H9 (cell line): ENCODE results near the gene PAQR5. TPM values are rescaled to one million over a fixed set of nuclear protein-coding genes. Genes with fewer than 3 reads are reported as not detected.

Experiments
- DNase-seq: peaks from one replicate; pipeline ENCODE4 v3.0.0-alpha.2; 2017
- H2AFZ ChIP-seq: one replicate; pipeline ENCODE4 v1.6.1; 2013; ENCODE audit warnings: mild to moderate bottlenecking, low read length, control low read depth, moderate library complexity
- H2AK5ac ChIP-seq: 2 replicates; pipeline ENCODE4 v1.6.1; 2013; ENCODE audit warnings: low read length, control low read depth, mixed read lengths; ENCODE audit not compliant: insufficient read length
- H2BK120ac ChIP-seq: one replicate; pipeline ENCODE4 v1.6.1; 2013; ENCODE audit warnings: low read depth, mild to moderate bottlenecking, low read length, control low read depth, inconsistent platforms; ENCODE audit not compliant: poor library complexity, severe bottlenecking
- H2BK12ac ChIP-seq: 2 replicates; pipeline ENCODE4 v1.6.1; 2013; ENCODE audit warnings: low read length, control low read depth, mixed read lengths, low read depth; ENCODE audit not compliant: insufficient read length
- H2BK15ac ChIP-seq: 2 replicates; pipeline ENCODE4 v1.6.1; 2013; ENCODE audit warnings: low read depth, low read length, control low read depth
- H2BK20ac ChIP-seq: one replicate; pipeline ENCODE4 v1.6.1; 2013; ENCODE audit warnings: low read depth, mild to moderate bottlenecking, low read length, control low read depth, inconsistent platforms; ENCODE audit not compliant: poor library complexity, severe bottlenecking
- H2BK5ac ChIP-seq: 2 replicates; pipeline ENCODE4 v1.6.1; 2013; ENCODE audit warnings: low read length, control low read depth, mixed read lengths; ENCODE audit not compliant: insufficient read length
- H3K14ac ChIP-seq: 2 replicates; pipeline ENCODE4 v1.6.1; 2013; ENCODE audit warnings: low read length, control low read depth; ENCODE audit not compliant: insufficient read depth
- H3K18ac ChIP-seq: 2 replicates; pipeline ENCODE4 v1.6.1; 2013; ENCODE audit warnings: low read depth, mild to moderate bottlenecking, mixed read lengths, low read length, control low read depth; ENCODE audit not compliant: insufficient read length
- H3K23ac ChIP-seq: 2 replicates; pipeline ENCODE4 v1.6.1; 2013; ENCODE audit warnings: low read length, control low read depth, mixed read lengths, low read depth; ENCODE audit not compliant: insufficient read length
- H3K23me2 ChIP-seq: 2 replicates; pipeline ENCODE4 v1.6.1; 2013; ENCODE audit warnings: low read depth, mild to moderate bottlenecking, mixed read lengths, low read length, control low read depth; ENCODE audit not compliant: insufficient read length, poor library complexity, severe bottlenecking
- H3K27ac ChIP-seq: 2 replicates; pipeline ENCODE4 v1.5.1; 2013; ENCODE audit warnings: low read length, control low read depth, mixed read lengths, low read depth; ENCODE audit not compliant: insufficient read length
- H3K27me3 ChIP-seq: 2 replicates; pipeline ENCODE4 v1.6.1; 2013; ENCODE audit warnings: low read length, control low read depth, inconsistent platforms; ENCODE audit not compliant: insufficient read depth
- H3K4ac ChIP-seq: 2 replicates; pipeline ENCODE4 v1.6.1; 2013; ENCODE audit warnings: low read depth, mild to moderate bottlenecking, control low read depth, inconsistent platforms, low read length, moderate library complexity
- H3K4me1 ChIP-seq: 2 replicates; pipeline ENCODE4 v1.6.1; 2013; ENCODE audit warnings: low read length, control low read depth, inconsistent platforms; ENCODE audit not compliant: insufficient read depth
- H3K4me2 ChIP-seq: 2 replicates; pipeline ENCODE4 v1.6.1; 2013; ENCODE audit warnings: low read length, control low read depth, mixed read lengths; ENCODE audit not compliant: insufficient read length, insufficient read depth
- H3K56ac ChIP-seq: 2 replicates; pipeline ENCODE4 v1.6.1; 2013; ENCODE audit warnings: low read depth, mild to moderate bottlenecking, mixed read lengths, low read length, control low read depth; ENCODE audit not compliant: insufficient read length
- H3K79me1 ChIP-seq: 2 replicates; pipeline ENCODE4 v1.6.1; 2013; ENCODE audit warnings: low read depth, mild to moderate bottlenecking, moderate library complexity, low read length, control low read depth, inconsistent platforms; ENCODE audit not compliant: insufficient read depth, poor library complexity, severe bottlenecking
- H3K79me2 ChIP-seq: 2 replicates; pipeline ENCODE4 v1.6.1; 2013; ENCODE audit warnings: low read length, control low read depth, inconsistent platforms; ENCODE audit not compliant: insufficient read depth
- H3K9ac ChIP-seq: 2 replicates; pipeline ENCODE4 v1.6.1; 2013; ENCODE audit warnings: low read length, control low read depth, mixed read lengths; ENCODE audit not compliant: insufficient read length; ENCODE audit errors: extremely low read depth
- H3K9me3 ChIP-seq: one replicate; pipeline ENCODE4 v1.6.1; 2013; ENCODE audit warnings: low read depth, low read length, inconsistent platforms; ENCODE audit not compliant: control insufficient read depth
- H3T11ph ChIP-seq: one replicate; pipeline ENCODE4 v1.6.1; 2013; ENCODE audit warnings: mild to moderate bottlenecking, low read length, control low read depth, inconsistent platforms
- H4K20me1 ChIP-seq: one replicate; pipeline ENCODE4 v1.6.1; 2013; ENCODE audit not compliant: control insufficient read depth, insufficient read length, insufficient read depth
- H4K5ac ChIP-seq: 2 replicates; pipeline ENCODE4 v1.6.1; 2013; ENCODE audit warnings: low read depth, mild to moderate bottlenecking, mixed read lengths, low read length, control low read depth; ENCODE audit not compliant: insufficient read length
- H4K8ac ChIP-seq: replicated peaks from 2 replicates; pipeline ENCODE4 v1.6.1; 2013; ENCODE audit warnings: low read length, control low read depth, mixed read lengths, low read depth; ENCODE audit not compliant: insufficient read length
- H4K91ac ChIP-seq: 2 replicates; pipeline ENCODE4 v1.6.1; 2013; ENCODE audit warnings: low read depth, mild to moderate bottlenecking, moderate library complexity, mixed read lengths, low read length, control low read depth; ENCODE audit not compliant: insufficient read length
- H3K27ac Mint-ChIP-seq, 3 experiments: 2 replicates in 2 of 3; 3 replicates in 1 of 3; pipeline ENCODE4 v1.8.0; 2020 to 2021; ENCODE audit warnings: mixed read lengths in 3 of 3, mild to moderate bottlenecking in 1 of 3, moderate library complexity in 1 of 3
- H3K27me3 Mint-ChIP-seq: 2 replicates; pipeline ENCODE4 v1.8.0; 2021; ENCODE audit warnings: low read depth, mild to moderate bottlenecking, moderate library complexity, mixed read lengths
- H3K36me3 Mint-ChIP-seq, 3 experiments: 2 replicates in 2 of 3; 3 replicates in 1 of 3; pipeline ENCODE4 v1.8.0; 2020 to 2021; ENCODE audit warnings: low read depth in 3 of 3, mixed read lengths in 3 of 3; ENCODE audit not compliant: insufficient read depth in 1 of 3
- H3K4me1 Mint-ChIP-seq, 2 experiments: 2 replicates each; pipeline ENCODE4 v1.8.0; 2020; ENCODE audit warnings: mixed read lengths in 2 of 2
- H3K4me3 Mint-ChIP-seq, 2 experiments: 2 replicates in 1 of 2; 3 replicates in 1 of 2; pipeline ENCODE4 v1.8.0; 2020 to 2021; ENCODE audit warnings: mild to moderate bottlenecking in 2 of 2, mixed read lengths in 2 of 2, moderate library complexity in 1 of 2
- H3K9me3 Mint-ChIP-seq, 2 experiments: 2 replicates in 1 of 2; 3 replicates in 1 of 2; pipeline ENCODE4 v1.8.0; 2020; ENCODE audit warnings: mild to moderate bottlenecking in 2 of 2, mixed read lengths in 2 of 2, moderate library complexity in 1 of 2
- WGBS: extraction: QIAGEN DNeasy Blood & Tissue Kit; methylation state at CpG from one replicate; pipeline ENCODE4 v1.1.7; 2013; ENCODE audit warnings: missing lambda C conversion rate, low lambda C conversion rate, mixed read lengths; ENCODE audit not compliant: insufficient read length; ENCODE audit errors: extremely low coverage; 5-methylcytosine and 5-hydroxymethylcytosine counted together
- total RNA-seq: library from RNA; stranded (reverse); gene quantifications from 2 replicates; pipeline ENCODE4 v1.2.1, GENCODE V29; 2021
- TF ChIP-seq, protein P1 (sequence below): fragments of 200-600 bp; sonication (generic); conservative IDR thresholded peaks from 3 replicates; pipeline ENCODE4 v1.8.0; 2021; ENCODE audit warnings: antibody characterized with exemption, mild to moderate bottlenecking

The PAQR5 gene
- total RNA-seq, 1 experiment from 2014 or later = 1.6 TPM

GRCh38 chr15:69311319-69311721, 12.6 kb downstream of the PAQR5 start:
- Histone ChIP-seq H3K23me2 (no peaks in the 10 kb centered on the region), H2AK5ac (no peak overlapping the region), H3K56ac (no peak overlapping the region), H2BK120ac (no peak overlapping the region), H4K91ac (no peak overlapping the region), H3K14ac (no peak overlapping the region), H3K27ac (no peak overlapping the region), H3K27me3 (no peaks in the 10 kb centered on the region), H3K4ac (no peak overlapping the region), H3K9ac (no peak overlapping the region), H3K18ac (no peak overlapping the region), H3K9me3 (no peaks in the 10 kb centered on the region), H3T11ph (no peak overlapping the region), H2AFZ (no peak overlapping the region), H4K8ac (no peak overlapping the region), H3K4me1 (no peaks in the 10 kb centered on the region), H2BK20ac (no peak overlapping the region), H2BK5ac (no peak overlapping the region), H3K4me2 (no peak overlapping the region), H2BK12ac (no peak overlapping the region), H2BK15ac (no peak overlapping the region), H3K79me1 (no peaks in the 10 kb centered on the region), H4K20me1 (no peaks in the 10 kb centered on the region), H4K5ac (no peak overlapping the region), H3K23ac (no peak overlapping the region), H3K79me2 (no peaks in the 10 kb centered on the region)
- Mint-ChIP-seq H3K36me3 (peaks cover 0 to 8% (median 6%) of the 10 kb centered on the region in 3 experiments; a peak in 6 of 7 replicates), H3K4me3 (no peak overlapping the region), H3K4me1 (peaks cover 7 to 22% of the 10 kb centered on the region in 2 experiments), H3K27ac (no peak overlapping the region), H3K9me3 (peaks cover 0 to 3% of the 10 kb centered on the region in 2 experiments; a peak in 1 of 5 replicates), H3K27me3 (peaks cover 3% of the 10 kb centered on the region)
- TF ChIP-seq, protein P1, sequence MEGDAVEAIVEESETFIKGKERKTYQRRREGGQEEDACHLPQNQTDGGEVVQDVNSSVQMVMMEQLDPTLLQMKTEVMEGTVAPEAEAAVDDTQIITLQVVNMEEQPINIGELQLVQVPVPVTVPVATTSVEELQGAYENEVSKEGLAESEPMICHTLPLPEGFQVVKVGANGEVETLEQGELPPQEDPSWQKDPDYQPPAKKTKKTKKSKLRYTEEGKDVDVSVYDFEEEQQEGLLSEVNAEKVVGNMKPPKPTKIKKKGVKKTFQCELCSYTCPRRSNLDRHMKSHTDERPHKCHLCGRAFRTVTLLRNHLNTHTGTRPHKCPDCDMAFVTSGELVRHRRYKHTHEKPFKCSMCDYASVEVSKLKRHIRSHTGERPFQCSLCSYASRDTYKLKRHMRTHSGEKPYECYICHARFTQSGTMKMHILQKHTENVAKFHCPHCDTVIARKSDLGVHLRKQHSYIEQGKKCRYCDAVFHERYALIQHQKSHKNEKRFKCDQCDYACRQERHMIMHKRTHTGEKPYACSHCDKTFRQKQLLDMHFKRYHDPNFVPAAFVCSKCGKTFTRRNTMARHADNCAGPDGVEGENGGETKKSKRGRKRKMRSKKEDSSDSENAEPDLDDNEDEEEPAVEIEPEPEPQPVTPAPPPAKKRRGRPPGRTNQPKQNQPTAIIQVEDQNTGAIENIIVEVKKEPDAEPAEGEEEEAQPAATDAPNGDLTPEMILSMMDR = no peak
- no CpG with 5 or more reads among the region's 5 CpGs for WGBS
- DNase-seq = no peak
